HG03108 (cell line): Measurements from ENCODE around the gene TBC1D22A.

Experiments used
- ATAC-seq: cut with Tn5 transposase; IDR thresholded peaks from one replicate; pipeline ENCODE4 v1.9.1; 2021; ENCODE audit warnings: moderate library complexity; ENCODE audit not compliant: unreplicated experiment

TBC1D22A gene

DNA sequence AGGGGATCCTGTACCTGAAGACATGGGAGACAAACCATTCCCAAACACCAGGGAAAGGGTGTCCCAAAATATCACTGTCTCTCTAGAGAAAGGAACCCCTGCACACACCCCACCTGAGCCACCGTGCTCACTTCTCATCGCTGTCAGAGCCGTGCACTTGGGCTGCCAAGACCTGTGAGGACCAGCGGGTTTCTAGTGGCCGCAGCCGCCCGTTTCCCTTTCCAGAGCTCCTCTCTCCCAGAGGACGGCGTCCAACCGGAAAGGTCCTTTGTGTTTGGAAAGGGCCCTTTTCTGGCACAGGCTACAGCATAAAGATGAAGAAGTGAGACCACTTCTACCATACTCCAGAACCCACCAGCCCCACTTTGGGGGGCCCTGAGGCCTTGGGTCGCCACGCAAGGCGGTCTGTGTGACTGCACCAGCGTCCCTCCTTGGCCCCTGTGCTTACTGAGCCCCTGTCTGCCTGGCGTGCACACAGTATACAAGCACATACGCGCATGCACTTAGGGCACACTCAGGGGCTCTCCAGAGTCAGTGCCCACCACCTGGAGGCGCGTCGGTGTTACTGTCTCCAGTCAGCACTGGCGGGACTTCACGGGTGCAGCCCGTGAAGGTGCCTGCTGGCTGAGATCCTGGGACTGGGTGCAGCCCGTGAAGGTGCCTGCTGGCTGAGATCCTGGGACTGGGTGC is 381.8 kb downstream of the TBC1D22A start:
- ATAC-seq, result no peak

DNA sequence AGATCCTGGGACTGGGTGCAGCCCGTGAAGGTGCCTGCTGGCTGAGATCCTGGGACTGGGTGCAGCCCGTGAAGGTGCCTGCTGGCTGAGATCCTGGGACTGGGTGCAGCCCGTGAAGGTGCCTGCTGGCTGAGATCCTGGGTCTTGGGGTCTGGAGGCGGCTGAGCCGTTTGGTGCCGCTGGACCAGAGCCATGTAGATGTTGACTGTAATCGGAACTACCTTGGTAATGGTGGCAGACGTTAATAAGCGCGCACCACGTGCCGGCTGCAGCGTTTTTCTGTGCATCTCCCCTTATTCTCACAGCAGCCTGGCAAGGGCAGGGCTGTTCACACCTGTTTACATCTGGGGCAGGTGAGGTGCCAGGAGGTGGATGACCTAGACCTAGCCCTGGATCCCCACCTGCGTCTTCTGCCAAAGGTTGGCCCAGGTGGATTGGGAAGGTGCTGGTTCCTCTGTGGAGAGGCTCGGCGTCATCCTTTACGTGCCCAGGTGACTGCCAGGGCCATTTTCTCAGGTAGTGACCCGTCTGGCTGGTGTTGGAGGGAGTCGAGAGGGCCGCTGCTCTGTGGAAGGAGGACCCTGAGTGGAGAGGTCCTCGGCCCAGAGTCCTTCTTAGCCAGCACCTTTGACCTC is 382.5 kb downstream of the TBC1D22A start:
- ATAC-seq, result no peak

DNA sequence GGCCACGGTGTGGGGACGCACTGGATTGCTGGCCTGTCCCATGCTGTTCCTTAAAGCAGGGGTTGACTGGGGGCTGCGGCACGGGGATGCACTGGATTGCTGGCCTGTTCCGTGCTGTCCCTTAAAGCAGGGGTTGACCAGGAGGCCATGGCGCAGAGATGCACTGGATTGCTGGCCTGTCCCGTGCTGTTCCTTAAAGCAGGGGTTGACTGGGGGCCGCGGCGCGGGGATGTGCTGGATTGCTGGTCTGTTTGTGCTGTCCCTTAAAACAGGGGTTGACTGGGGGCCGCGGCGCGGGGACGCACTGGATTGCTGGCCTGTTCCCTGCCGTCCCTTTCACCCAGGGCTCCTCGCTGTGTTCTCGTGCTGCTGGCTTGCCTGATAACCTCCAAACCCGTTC is 383.4 kb downstream of the TBC1D22A start:
- no peak for ATAC-seq

DNA sequence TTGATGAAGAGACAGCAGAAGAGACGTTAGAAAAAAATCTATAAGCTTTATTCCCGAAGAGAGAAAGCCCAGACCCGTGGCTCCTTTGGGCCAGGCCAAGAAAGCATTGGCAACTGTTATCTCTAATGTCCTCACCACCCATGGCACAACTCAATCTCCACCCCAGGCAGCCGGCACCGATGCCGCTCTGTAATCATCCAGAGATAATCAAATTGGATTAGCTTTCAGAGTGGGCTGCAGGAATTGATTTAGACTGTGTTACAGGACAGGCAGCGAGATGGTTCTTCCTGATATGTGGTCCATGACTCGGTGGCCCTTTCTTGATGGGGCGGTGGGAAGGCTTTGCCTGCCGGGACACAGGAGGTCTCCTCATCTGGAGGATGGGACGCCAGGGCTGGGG is 383.9 kb downstream of the TBC1D22A start:
- no peak for ATAC-seq

DNA sequence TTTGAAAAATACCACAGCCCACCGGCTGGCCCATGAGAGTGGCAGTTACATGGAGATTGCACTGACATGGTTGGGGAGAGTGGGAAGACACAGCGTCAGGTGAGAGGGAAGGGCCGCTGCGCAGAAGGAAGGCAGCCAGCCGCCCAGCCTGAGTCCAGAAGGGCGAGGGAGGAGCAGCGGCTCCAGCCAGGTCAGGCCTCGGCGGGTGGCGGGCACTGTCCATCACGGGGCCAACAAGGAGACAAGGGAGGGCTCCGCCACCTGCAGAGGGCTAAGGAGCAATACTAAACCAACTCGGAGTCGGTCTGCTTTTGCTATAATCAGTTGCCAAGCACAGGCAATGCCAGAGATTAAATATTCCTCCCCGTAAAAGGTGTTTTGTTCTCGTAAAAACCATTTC is 384.5 kb downstream of the TBC1D22A start:
- ATAC-seq, result no peak

DNA sequence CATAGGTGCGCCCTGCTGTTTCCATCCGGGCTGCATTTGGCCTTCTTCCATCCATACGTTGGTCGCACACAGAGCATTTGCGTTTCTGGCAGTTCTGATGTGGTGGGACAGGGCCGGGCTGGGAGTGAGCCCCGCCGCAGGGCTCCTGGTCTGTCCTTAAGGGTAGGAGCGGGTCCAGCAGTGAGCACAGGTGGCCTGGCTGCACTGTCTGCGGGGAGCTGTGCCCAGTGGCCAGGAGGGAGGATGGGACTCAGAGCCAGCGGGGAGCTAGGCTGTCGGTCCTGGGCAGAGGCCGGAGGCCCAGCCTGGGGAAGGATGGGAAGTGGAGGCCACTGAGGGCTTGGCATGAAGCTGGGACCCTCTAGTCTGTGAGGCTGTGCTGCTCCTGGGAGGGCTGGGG is 385.1 kb downstream of the TBC1D22A start:
- no peak for ATAC-seq

DNA sequence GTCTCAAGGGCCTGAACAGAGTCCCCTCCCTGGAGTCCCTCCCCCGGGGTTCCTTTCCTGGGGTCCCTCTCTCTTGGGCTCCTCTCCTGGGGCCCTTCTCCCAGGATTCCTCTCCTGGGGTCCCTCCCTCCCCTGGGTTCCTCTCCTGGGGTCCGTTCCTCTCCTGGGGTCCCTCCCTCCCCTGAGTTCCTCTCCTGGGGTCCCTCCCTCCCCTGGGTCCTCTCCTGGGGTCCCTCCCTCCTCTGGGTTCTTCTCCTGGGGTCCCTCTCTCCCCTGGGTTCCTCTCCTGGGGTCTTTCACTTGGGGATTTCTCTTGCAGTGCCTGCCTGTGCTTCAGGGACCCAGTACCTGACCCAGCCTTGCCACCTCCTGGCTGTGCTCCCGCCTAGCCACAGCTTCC is 386.1 kb downstream of the TBC1D22A start:
- no peak for ATAC-seq

DNA sequence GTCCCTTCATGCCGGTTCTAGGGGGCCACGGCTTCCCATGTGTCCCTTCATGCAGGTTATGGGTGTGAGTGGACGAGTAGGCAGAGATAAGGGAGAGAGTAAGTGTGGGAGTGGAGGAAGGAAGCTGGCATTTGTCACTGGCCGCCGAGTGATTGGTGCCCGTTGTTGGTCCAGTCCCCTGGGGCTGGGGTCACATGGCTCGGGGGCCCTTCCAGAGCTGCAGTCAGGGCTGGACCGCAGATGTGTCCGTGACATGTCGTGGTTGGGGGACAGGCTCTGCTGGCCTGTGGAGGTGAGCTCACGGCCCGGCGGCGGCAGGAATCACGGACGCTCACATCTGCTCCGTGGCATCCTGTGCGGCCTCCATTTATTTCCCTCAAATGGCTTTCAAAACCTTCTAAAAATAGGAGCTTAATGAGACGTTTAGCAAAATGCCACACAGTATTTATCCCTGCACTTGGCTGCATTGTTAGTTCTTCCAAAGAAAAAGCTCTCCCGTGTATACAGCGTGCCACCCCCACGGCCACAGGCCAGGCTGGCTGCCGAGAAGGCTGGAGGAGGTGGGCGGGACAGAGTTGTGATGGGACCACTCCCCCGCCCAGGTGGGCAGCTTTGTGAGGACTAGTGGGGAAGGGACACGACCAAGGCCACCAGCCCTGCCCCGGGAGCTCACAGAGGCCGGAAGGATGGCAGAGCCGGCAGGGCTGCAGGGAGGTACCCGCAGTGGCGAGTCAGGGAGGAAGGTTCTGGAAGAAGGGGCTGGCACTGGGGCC is 386.7 kb downstream of the TBC1D22A start:
- ATAC-seq, result no peak

DNA sequence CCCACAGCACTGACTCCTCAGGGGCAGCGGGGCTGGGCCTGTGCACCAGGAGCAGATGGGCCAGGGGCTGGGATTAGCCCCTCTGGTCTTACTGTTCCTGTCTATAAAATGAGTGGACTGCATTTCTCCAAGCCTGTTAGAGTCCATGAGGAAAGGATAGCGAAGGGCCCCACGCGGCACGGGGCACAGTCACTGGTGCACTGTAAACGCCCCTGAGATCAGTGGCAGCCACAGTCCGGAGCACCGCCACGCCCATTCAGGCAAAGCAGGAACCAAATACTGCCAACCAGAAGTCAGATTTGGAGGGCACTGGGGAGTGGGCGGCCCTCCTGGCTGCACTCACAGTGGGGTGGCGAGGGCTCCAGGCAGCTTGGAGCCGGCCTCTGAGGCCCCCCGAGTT is 387.5 kb downstream of the TBC1D22A start:
- no peak for ATAC-seq

DNA sequence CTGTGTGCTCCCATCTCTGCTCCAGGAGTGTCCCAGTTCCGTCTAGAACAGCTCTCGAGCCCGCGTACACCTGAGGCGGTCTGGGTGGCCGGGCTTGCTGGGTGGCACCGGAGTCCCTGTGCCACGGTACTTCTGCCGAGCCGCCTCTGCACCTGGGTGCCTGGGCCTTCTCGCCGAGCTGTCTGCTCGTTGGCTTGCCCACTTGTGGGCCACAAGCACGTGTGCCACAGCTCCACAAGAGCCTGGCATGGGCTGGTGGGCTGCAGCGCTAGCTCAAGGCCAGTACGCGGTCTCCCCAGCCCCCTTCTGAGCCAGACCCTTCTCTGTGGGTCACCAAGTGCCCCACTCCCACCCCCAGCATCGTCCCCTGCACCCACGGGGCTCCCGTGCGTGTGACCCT is 388.0 kb downstream of the TBC1D22A start:
- ATAC-seq, result no peak

DNA sequence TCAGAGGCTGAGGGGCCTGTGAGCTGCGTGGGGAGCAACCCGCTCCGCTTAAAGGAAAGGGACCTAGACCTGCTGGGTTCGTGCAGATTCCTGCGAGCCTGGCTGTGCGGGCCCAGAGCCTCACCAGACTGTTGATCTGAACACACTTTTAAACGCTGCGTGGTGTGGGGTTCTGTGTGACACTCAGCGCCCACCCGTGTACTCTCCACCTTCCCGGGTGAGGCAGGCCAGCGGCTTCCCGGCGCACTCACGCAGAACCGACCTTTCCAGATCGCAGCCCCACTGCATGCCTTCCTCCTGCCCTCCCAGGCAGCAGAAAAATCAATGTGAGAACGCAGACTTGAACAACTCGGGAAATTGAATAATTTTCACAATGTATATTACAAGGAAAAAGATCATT is 388.6 kb downstream of the TBC1D22A start:
- no peak for ATAC-seq

DNA sequence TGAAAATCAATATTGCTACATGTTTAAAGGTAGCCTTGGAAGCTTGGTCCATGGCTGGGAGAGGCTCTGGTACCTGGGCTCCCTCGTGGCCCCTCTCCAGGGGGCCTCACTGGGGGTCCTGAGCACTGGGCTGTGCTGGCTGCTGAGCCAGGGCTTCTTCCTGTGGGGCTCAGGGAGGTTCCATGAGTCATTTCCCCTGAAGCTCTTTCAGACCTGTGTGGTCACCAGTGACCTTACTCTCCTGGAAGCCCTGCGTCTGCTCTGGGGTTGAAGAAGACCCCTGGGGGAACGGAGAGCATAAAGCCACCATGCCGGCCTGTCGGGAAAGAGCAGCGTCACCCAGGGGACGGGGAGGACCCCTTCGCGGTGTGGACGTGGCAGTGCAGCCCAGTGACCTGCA is 389.0 kb downstream of the TBC1D22A start:
- no peak for ATAC-seq

DNA sequence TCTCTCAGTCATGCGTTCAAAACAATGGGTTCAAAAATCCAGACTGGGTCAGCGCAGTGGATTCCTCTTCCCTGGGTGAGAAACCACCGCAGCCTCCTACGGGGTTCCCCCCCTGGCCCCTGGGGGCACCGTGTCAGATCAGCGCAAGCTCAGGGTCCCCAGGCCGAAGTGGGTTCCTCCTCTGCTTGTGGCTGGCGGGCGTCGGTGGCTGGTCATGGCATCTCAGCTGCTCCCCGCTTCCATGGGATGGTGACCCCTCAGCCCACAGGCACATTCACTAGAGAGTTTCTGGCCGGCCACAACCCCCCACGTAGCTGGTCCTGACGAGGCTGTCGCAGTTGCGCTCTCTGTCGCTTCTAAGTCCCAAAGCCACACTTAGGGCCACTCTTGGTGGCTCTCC is 389.8 kb downstream of the TBC1D22A start:
- ATAC-seq, result no peak

DNA sequence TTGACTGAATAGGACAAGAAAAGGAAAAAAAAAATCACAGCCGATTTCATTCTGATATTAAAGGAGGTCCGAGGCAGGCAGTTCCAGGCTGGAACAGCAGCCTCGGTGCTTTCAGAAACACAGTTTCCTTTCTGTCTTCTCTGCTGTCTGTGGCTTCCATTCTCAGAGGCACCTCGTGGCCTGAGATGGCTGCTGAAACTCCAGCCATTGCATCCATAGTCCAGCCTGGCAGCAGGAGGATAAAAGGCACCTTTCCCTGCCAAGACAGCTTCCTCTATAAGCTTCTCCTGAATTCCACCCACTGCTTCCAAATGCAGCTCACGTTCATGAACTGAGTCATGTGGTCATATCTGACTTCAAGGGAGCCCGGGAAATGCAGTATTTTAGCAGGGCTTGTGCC is 390.5 kb downstream of the TBC1D22A start:
- ATAC-seq, result no peak

DNA sequence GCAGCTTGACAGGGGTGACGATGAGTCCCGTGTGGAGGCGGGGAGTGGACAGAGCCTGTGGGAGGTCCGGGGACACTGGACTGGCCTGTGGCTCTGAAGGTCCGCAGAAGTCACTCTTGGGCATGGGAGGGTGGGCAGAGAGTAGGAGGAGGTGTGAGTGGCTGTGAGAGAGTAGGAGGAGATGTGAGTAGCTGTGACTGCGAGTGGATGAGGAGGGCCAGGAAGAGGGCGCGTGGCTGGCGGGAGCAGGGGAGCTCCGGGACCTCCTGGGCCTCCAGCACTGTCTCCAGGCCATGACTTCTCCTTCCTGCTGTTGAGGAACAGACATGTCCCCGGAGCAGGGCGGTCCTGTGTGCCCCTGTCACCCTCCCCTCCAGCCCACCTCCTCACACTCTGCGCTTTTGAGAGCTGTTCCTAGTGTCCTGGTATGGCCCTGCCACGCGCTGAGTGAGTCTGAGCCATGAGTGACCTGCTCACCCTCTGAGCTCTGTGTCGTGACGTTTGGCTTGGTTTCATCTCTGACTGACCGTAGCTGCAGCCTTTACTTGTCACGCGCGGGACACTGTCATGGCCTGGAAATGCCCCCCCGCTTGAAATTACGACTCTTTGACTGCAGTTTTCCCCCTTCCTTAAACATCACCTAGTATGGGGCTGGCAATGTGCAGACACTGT is 391.5 kb downstream of the TBC1D22A start:
- ATAC-seq, result no peak

DNA sequence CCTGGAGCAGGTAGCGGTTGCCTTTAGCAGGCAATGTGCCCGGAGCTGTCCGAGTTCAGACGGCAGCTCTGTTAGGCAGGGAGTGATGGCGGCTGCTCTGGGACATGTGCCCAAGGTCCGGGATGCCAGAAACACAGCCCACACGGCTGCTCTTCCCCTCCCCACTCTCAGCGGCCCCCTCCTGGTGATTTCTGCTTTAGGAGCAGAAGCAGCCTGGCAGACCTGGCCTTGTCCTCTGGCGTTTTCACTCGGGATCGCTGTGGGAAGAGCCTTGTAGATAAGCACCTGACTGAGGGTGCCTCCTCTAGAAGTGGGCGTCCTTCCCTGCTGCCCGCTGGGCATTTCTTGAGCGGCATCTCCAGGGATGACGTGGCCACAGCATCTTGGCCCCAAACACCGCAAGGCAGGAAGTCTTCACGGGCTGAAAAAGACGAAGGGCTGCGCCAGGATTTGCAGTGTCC is 392.2 kb downstream of the TBC1D22A start:
- ATAC-seq, result no peak

DNA sequence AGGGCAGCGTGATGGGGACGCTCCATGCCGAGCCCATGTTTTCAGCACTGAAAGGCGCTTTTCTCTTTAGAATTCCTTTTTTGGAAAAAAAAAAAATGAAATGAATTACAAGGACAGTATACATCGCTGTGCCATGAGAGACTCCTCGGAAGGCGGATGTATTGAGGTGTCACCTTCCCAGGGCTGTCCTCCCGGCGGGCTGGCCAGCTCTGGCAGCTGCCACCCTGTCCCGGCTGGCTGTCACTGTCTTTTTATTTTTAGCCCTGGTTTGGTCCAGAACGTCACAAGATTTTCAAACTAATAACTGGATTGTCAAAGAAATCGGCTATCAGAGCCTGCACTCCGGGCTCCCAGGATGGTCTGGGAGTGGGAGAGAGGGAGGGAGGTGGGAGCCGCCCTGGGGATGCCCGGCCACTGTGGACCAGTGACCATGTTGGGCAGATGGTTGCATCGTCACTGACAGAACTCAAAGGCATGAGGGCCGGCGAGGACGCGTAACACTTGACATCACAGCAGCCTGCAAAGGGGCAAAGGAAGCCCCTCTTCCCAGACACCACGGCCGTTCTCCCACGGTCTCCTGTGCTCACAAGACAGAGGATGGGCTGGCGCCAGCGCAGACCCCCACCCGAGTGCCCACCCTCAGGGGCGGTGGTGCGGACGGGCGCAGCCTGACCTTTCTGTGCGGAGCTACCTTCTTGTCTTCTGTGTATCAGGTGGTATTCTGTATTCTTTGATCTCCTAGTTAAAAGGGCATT is 392.9 kb downstream of the TBC1D22A start:
- ATAC-seq, result no peak

DNA sequence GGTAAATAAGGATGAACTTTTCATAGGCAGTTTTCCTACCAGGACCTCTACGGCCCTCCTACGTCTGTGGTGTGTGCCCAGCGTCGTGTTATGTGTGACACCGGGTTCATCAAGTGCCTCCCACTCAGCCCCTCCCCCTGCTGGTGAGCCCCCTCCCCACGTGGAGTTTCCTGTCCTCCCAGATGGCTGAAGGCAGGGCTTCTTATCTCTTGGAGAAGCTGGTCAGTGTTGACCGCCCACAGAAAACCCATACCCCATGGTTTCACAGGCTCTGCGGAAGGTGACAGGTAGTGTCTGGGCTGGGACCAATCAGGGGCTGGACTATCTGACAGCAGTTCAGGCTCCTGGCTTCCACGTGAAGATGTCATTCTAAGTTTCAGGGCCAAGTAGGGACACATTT is 393.5 kb downstream of the TBC1D22A start:
- ATAC-seq, result no peak

DNA sequence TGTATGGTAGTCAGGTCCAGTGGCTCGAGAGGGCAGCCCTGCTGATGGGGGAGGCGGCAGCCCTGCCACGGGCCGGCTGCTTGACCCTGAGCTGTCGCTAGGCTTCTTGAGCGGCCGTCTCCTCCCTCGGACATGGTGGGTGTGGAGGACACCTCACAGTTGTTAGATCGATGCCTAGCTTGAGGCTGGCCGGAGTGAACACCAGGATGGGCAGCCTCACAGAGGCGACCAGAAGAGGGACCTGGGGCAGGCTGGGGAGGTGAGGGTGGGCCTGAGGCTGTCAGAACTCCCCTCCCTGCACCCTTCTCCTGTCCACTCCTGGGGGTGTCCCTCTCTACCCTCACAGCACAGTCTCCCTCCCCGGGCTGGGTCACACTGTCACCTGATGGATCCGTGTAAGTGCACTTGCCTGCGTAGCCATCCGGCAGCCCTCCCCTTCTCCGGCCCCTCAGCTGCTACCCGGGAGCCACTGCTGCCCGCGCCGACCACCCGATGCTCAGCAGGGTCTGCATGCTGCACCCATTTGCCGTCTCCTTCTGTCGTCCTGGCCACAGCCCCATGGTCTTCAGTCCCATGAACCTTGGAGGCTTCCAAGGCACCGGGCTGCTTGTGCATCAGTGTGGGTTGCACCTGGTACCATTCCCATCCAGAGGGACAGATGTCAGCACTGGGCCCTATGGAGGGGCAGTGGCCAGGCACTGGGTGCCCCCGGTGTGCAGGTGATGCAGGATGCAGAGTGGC is 394.1 kb downstream of the TBC1D22A start:
- ATAC-seq, result no peak

DNA sequence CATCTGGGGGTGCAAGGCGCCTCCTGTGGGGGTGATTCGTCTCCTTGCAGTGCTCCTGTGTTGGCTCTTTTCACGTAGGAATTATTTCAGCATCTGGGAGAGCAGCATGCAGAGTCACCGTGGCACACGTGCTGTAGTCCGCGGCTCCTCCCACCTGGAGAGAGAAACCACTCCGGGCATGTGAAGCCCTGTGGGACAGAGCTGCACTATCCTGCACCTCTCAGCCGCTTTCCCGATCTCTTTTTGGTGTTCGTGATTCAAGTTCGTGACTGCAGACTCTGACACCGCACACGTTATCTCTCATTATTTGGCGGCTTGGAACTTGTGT is 394.6 kb downstream of the TBC1D22A start:
- no peak for ATAC-seq
